T follicular helper cell (primary cell): ENCODE measurements around the gene BRD1.
"Not testable (repeated sequence)": the region's sequence is repeated elsewhere in the genome, so short reads cannot be mapped to it uniquely, and the experiment has no call there.

Experiments used
- DNase-seq: peaks from one replicate; pipeline ENCODE4 v3.0.0-alpha.2; 2020; ENCODE audit warnings: low read depth

The BRD1 gene

GRCh38 chr22:49769691-49770546, 57.8 kb downstream of the BRD1 start:
- DNase-seq: no peak

- DNase-seq: no peak
Observed at GRCh38 chr22:49768951-49769690, 58.6 kb downstream of the BRD1 start.

DNA sequence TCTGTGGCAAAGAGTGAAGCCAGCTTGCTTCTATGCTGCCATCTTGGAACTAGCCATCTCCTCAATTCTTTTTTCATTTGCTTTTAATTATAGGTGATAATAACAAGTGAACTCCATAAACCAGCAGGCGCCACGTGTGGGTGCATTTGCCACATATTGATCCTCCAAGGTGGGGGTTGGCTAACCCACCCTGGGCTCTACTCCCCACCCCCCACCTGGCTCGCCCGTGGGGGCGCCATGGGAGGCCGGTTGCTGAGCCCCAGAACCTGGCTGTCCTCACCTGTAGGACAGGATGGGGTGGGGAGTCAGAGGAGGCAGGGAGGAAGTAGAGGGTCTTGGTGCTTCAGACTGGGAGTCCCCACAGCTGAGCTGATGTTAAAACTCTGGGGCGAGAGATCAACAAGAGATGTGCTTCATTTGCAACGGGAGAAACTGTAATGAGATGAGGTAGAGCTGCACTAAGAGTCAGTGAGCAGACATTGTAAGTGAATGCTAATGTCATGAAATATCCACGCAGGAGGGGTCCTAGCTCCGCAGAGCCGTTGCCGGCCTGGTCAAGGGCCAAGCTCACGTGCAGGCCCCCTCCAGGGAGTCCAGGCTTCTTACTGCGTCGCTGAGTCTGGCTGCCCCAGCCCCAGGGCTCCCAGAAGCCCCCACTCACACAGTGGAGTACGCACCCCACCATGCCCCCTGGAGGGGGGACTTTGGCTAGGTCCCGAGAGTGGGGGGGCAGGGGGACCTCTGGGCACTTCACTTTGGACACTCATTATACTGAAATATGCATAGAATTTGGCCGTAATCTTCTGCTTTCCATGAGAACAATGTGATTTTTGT, 59.4 kb downstream of the BRD1 start:
- no peak for DNase-seq

GRCh38 chr22:49767355-49768062, 60.2 kb downstream of the BRD1 start:
- DNase-seq: no peak

DNA sequence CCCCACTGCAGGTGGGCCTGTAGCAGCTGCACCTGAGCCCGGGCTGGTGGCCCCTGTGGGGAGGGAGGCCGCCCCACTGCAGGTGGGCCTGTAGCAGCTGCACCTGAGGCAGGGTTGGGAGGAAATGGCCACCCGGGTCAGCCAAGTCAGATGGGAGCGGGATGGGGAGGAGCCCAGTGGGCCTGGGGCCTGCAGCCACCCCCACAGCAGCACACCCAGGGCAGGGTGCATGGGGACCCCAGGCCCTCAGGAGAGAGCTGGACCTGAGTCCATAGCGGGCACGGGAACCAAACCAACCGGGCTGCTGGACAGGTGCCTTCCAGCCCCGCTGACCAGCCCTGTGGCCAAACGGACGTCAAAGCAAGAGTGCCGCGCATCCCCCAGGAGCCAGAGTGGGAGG, 61.7 kb downstream of the BRD1 start:
- DNase-seq: no peak

DNA sequence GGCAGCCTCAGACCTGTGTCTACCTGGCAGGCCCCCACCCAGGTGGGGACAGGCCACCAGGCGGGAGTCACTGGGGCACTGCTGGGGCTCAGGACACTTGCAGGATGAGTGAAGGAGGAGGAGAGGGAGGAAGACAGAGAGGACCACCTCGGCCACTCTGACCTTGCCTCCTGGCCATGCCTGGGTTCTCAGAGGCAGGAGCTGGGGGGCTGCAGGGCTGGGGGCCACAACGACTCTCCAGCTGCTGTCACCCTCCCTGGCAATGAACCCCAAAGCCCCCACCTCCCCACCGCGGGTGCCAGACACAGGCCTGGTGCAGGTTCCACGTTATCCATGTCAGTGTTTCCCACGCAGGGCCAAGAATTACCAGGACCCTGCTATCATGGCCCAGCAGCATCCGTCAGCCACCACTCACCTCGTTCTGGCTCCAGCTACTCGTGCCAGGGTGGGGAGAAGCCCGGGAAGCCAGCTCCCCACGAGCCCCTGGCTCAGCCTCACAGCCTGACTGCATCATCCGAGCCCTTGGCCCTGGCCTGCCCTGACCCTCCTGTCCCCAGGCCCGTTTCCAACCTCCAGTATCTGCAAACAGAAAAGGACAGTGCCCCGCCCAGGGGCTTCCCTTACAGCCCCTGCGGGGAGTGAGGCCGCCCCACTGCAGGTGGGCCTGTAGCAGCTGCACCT, 62.4 kb downstream of the BRD1 start:
- DNase-seq: no peak

- DNase-seq: no peak
Observed at GRCh38 chr22:49764127-49764581, 63.5 kb downstream of the BRD1 start.

GRCh38 chr22:49763696-49764095, 64.0 kb downstream of the BRD1 start:
- DNase-seq: no peak

DNA sequence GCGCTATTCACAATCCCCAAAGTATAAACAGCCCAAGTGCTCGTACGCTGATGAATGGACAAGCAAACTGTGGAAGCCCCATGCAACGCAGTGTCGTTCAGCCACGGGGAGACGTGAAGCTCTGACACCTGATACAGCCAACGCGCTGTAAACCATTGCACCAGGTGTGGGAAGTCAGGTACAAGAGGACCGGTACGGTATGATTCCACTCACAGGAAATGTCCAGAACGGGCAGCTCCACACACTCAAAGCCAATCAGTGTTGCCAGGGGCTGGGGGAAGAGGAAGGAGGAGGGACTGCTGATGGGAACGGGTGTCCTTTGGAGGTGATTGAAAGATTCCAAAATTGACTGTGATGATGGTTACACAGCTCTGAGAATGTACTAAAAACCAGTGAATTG, 64.5 kb downstream of the BRD1 start:
- DNase-seq: no peak

- DNase-seq: not testable (repeated sequence)
Observed at GRCh38 chr22:49762571-49762970, 65.1 kb downstream of the BRD1 start.

DNA sequence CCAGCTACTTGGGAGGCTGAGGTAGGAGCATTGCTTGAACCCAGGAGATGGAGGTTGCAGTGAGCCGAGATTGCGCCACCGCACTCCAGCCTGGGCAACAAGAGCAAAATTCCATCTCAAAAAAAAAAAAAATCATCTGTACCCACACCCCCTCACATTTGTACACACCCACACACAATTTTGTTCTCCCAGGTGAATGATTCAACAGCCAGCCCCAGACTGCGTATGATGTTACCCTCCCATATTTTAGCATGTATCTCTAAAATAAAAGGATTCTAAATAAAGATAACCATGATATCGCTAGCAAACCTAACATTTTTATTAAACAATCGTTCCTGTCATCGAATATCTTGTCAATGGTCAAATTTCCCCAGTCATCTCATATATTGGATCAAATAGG, 65.8 kb downstream of the BRD1 start:
- DNase-seq: no peak

DNA sequence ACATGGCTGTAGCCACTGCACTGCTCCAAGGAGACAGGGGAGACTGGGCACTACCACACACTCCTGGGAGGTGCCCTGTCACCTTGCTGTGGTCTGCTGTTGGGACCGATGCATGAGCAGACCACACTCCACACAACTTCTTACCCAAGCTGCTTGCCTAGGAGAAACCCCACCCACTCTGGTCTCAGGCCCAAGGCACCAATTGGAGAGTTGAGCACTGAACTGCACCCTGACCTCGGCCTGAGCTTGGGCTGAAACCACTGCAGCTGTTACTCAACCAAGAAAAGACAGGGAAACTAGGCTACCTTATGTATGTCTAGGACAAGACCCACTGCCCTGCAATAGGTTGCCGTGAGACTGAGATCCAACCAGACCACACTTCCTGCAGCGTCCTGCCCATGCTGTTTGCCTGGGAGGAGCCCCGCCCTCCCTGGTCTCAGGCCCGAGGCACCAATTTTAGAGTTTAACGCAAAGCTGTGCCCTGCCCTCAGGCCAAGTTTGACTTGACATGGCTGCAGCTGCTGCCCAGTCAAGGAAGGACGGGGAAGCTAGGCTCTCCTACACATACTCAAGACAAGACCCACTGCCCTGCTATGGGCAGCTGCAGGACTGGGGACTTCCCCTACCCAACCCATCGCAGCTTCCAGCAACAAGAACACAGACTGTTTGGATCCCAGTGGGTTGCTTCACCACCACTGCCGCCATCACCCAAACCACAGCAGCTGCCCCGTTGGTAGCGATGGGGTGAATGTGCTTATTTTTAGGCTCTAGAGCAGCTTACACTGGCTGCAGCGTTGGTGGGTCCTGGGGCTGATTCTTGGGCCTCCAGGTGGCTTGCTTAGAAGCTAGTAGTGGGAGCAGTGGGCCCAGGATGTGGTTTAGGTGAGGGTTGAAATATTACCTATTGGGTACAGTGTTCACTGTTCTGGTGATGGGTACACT, 66.8 kb downstream of the BRD1 start:
- no peak for DNase-seq

DNA sequence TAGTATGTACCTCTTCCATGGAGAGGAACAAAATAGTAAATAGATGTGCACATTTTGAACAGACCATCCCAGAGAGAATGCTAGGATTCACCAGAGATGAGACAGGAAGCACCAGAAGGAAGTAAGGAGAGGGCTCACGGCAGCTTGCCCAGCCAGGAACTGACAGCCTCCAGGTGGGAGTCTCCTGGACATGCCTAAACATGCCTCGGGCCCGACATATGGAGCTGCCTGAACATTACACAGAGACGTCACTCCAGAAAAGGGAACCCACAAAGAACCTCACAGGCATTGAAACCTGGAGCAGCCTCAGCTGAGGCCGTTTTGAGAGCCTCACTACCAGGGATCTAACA, 67.4 kb downstream of the BRD1 start:
- DNase-seq: no peak

GRCh38 chr22:49756676-49757075, 71.0 kb downstream of the BRD1 start:
- no peak for DNase-seq

DNA sequence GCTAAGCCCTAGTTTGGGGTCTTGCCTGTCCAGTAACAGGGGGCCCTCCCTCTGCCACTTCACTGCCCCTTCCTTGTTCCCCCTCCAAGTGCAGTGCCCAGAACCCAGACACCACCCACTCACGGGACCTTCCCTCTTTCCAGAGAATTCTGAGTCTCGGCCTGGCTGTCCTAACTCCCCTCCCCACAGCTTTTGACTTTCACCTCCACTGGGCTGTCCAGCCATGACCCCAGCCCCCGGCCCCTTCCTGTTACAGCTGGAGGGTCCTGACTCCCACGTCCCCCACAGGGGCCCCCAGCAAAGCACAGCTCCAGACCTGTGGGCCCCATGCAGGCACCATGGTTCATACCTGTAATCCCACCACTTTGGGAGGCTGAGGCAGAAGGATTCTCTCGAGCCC, 71.5 kb downstream of the BRD1 start:
- DNase-seq: no peak

- no peak for DNase-seq
Observed at GRCh38 chr22:49755631-49756001, 72.1 kb downstream of the BRD1 start.

- no peak for DNase-seq
Observed at GRCh38 chr22:49754696-49755630, 72.7 kb downstream of the BRD1 start.

- no peak for DNase-seq
Observed at GRCh38 chr22:49753961-49754695, 73.5 kb downstream of the BRD1 start.
